Testis (tissue), 2 donors: ENCODE measurements around the gene CLCC1.

ENCODE experiments used
- CTCF ChIP-seq, 3 experiments: fragments of 450-650 bp in 2 of 3; fragments of 200-600 bp in 1 of 3; sonication (generic) in 1 of 3; IDR thresholded peaks; one replicate each; pipeline ENCODE4 v1.5.1; 2016 to 2019; ENCODE audit warnings: antibody characterized with exemption in 3 of 3, mild to moderate bottlenecking in 2 of 3, moderate library complexity in 1 of 3
- POLR2A ChIP-seq: fragments of 450-650 bp; IDR thresholded peaks from one replicate; pipeline ENCODE4 v1.6.1; 2017; ENCODE audit warnings: antibody characterized with exemption, mild to moderate bottlenecking, moderate library complexity

GRCh38 chr1:108953452-108953851, 9.8 kb downstream of the CLCC1 start:
- TF ChIP-seq CTCF (IDR thresholded peaks at IDR 0.05) (no peak), POLR2A (no peak)
